Fibroblast of villous mesenchyme (primary cell): ENCODE measurements around the gene ZNF75A. TPM values are rescaled to one million over a fixed set of nuclear protein-coding genes. Genes with fewer than 3 reads are reported as not detected.

Source experiments
- DNase-seq: peaks from one replicate; pipeline ENCODE4 v3.0.0-alpha.2; 2010; ENCODE audit warnings: low read depth
- H3K4me3 ChIP-seq: 2 replicates; pipeline ENCODE4 v1.5.1; 2011; ENCODE audit warnings: low read depth, mild to moderate bottlenecking, low read length
- total RNA-seq: library from RNA; depleted of rRNA; stranded (reverse); fragments of >200 nt; gene quantifications from 2 replicates; pipeline ENCODE4 v1.2.3, GENCODE V29; 2012
- TF ChIP-seq, protein P1 (sequence below): IDR thresholded peaks from 2 replicates; pipeline ENCODE4 v1.5.1; 2012; ENCODE audit warnings: low read depth, mild to moderate bottlenecking, low read length; ENCODE audit not compliant: insufficient read depth

Gene ZNF75A
- total RNA-seq, 1 donor, result 25.5 TPM

DNA sequence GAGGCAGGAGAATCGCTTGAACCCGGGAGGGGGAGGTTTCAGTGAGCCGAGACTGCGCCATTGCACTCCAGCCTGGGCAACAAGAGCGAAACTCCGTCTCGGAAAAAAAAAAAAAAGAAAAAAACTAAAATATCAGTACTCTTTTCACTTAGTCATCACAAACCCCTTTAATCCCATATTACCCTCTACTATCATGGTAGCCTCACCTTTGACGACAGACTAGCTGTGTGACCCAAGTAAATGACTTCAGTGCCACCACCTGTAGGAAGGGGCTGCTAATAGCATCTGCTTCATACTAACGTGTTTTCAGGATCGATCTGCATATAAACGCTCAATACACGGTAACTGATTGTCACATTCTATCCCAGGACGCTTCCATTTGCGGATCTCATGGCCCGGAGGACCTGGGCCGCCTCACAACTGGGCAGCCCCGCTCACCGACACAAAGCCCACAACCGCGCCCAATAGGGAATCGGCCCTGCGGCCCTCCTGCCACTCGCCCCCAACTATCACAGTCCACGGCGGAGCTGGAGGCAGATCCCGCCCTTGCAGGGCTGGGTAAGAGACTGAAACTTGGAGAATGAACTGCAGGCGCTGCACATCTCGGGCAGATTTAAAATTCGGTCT, 23.1 kb upstream of the ZNF75A start:
- TF ChIP-seq, protein P1, sequence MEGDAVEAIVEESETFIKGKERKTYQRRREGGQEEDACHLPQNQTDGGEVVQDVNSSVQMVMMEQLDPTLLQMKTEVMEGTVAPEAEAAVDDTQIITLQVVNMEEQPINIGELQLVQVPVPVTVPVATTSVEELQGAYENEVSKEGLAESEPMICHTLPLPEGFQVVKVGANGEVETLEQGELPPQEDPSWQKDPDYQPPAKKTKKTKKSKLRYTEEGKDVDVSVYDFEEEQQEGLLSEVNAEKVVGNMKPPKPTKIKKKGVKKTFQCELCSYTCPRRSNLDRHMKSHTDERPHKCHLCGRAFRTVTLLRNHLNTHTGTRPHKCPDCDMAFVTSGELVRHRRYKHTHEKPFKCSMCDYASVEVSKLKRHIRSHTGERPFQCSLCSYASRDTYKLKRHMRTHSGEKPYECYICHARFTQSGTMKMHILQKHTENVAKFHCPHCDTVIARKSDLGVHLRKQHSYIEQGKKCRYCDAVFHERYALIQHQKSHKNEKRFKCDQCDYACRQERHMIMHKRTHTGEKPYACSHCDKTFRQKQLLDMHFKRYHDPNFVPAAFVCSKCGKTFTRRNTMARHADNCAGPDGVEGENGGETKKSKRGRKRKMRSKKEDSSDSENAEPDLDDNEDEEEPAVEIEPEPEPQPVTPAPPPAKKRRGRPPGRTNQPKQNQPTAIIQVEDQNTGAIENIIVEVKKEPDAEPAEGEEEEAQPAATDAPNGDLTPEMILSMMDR, result no peak
- peak; percentile 76 for DNase-seq
- H3K4me3 ChIP-seq, result peak overlapping the region; percentile 97

DNA sequence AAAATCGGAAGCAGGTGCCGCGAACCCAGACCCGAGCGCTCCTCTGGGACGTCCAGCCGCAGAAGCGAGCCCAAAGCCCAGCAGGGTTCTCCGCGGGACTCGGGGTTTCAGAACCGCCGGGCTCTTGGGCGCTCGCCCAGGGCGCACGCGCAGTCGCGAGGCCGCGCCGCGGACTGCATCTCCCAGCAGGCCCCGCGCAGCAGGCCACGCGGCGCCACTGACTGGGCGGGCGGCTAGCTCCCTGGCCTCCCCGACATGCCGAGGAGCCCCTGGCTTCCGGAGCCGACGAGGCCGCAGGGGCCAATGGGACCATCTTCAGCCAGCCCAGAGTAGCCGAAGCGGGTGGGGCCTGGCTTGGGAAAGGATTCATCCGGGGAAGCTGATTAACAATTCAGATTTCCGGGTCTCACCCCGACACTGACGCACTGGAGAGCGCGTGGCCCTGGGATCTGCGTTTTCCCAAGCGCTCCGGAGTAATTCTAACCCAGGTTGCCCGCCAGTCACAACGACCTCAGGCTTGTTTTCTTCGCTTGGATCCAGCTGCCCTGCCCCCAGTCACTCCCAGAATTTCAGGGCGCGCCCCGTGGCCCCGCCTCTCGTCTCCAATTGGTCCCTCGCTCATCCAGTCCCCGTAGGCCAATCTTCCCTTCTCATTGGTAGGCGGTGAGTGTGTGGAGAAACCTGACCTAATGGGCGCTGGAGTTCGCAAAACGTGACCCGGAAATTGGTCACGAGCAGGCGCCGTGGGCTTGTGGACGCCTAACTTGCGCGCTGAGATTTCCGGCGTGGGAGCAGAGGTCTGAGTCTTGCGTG, 22.4 kb upstream of the ZNF75A start, which contains the start of gene ZNF263:
ZNF263 (plus strand) TSS at position 762 of the 813 bp plus-strand sequence. CDS start 328 bp downstream, outside the sequence.
- DNase-seq, result peak; percentile 99
- TF ChIP-seq, protein P1, result no peak
- H3K4me3 ChIP-seq, result peak within 1 kb of the TSS; percentile 97

DNA sequence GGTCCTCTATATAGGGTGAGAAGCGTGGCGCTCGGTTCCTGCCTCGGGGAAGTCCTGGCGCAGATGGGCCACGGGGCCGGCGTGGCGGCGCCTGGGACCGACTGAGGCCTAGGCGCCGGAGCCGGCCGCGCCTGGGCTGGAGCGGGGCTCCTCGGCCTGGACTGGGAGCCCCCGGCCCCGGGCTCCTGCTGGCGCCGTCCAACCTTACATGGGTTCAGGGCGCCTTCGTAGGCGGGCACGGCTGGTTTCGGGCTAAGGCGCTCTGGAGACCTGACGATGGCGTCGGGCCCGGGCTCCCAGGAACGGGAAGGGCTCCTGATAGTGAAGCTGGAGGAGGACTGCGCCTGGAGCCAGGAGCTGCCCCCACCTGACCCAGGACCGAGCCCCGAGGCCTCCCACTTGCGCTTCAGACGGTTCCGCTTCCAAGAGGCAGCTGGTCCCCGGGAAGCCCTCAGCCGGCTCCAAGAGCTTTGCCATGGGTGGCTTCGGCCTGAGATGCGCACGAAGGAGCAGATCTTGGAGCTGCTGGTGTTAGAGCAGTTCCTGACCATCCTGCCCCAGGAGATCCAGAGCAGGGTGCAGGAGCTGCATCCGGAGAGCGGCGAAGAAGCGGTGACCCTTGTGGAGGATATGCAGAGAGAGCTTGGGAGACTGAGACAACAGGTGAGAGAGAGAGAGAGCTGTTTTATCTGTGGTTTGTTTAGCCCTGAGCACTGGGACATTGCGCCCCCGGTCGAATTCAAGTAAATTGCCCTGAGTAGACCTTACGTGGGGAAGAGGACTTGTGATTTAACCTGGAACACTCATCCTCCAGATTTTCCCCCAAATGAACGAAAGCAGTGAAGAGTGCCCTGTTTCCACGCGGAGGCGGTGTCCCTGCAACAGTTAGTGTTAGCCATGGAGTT, 21.5 kb upstream of the ZNF75A start:
- TF ChIP-seq, protein P1, result peak; percentile 1
- H3K4me3 ChIP-seq, result peak overlapping the region; percentile 97
- DNase-seq, result peak; percentile 27

DNA sequence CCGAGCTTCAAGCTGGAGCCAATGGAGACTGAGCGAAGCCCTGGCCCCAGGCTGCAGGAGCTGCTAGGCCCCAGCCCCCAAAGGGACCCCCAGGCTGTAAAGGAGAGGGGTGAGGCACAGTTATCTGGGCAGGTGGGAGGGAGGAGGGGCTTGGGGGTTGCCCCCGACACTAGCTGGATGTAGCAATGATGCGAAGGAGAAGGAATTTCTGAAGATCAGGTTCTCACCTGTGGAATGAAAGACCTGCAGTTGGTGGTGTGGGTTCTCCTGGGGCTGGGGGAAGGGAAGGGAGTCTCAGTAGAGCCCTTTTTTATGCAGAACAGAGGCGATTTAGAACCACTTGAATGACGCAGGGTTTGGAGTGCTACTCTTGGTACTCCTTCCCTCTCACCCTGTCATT, 20.2 kb upstream of the ZNF75A start:
- TF ChIP-seq, protein P1, result no peak
- DNase-seq, result no peak
- peak overlapping the region; percentile 97 for H3K4me3 ChIP-seq

DNA sequence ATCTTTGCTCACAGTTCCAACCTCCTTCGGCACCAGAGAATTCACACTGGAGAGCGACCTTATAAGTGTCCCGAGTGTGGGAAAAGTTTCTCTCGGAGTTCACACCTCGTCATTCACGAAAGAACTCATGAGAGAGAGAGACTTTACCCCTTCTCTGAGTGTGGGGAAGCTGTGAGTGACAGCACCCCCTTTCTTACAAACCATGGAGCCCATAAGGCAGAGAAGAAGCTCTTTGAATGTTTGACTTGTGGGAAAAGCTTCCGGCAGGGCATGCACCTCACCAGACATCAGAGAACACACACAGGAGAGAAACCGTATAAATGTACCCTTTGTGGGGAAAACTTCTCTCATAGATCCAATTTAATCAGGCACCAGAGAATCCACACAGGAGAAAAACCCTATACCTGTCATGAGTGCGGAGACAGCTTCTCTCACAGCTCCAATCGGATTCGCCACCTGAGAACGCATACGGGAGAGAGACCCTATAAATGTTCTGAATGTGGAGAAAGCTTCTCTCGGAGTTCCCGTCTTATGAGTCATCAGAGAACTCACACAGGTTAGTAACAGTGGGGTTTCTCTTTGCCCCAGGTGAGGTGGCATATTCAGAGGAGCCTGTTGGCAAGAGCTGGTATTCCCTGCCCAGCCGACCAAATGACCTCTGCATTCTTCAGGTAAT, 15.2 kb upstream of the ZNF75A start:
- H3K4me3 ChIP-seq, result no peak overlapping the region
- TF ChIP-seq, protein P1, result no peak
- no peak for DNase-seq

DNA sequence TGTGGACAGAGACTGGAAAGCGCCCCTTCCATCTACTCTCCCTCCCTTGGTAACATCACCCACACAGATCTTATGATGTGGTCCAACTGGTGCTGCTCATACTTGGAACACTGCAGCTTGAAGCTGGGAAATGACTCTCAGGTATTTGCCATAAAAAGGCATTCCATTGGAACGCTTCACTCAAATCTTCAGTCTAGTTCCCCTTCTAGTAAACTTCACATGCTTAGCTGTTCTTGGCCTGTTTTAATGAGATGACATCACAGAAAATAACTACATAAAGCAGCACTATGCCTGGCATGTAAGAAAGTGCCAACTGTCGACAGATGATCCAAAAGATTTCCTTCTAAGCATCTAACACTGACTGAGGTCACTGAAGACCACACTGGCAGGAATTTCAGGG, 12.7 kb upstream of the ZNF75A start:
- H3K4me3 ChIP-seq, result no peak overlapping the region
- peak; percentile 47 for DNase-seq
- TF ChIP-seq, protein P1, result no peak
